ENCODE results near the gene PDCD2.
"Not testable (repeated sequence)": the region's sequence is repeated elsewhere in the genome, so short reads cannot be mapped to it uniquely, and the experiment has no call there.

GRCh38 chr6:170609225-170609624 lies 24.8 kb upstream of the PDCD2 start:
- TF ChIP-seq CTCF, POLR2A (IDR thresholded peaks at IDR 0.05): not testable (repeated sequence)
